ENCODE measurements around the gene NUP50.
A peak's percentile ranks its signal among the peaks of the same experiment; 100 is the strongest.

NUP50 gene

GRCh38 chr22:45207981-45208664, 44.4 kb downstream of the NUP50 start:
- no peak overlapping the region for H3K27ac ChIP-seq (ENCODE audit: low read length)
- H3K79me2 ChIP-seq (ENCODE audit: low read length) = no peaks in the 10 kb centered on the region
- no peak overlapping the region for H3K4me3 ChIP-seq (ENCODE audit: low read length)
- peaks cover 4% of the 10 kb centered on the region; the same call in 1 of the 2 replicates for H3K4me1 ChIP-seq (ENCODE audit: low read length)
- H3K4me2 ChIP-seq (ENCODE audit: low read length) = no peak overlapping the region
- no peak overlapping the region for H2AFZ ChIP-seq (ENCODE audit: low read depth, low read length)
- TF ChIP-seq CTCF (IDR thresholded peaks at IDR 0.05; ENCODE audit: low read depth, low read length) (no peak), EZH2phosphoT487 (IDR thresholded peaks at IDR 0.05; ENCODE audit: low read depth) (no peak)
- H3K27me3 ChIP-seq (ENCODE audit: low read depth, low read length) = no peaks in the 10 kb centered on the region
- no peaks in the 10 kb centered on the region for H3K36me3 ChIP-seq (replicated peaks; ENCODE audit: low read depth, low read length)
- 0 out of 2 replicates have a peak, but pooled peaks cover 6% of the 10 kb centered on the region for H4K20me1 ChIP-seq (ENCODE audit: insufficient read depth, low read length)
- no peak overlapping the region for H3K9ac ChIP-seq (ENCODE audit: low read length)
- H3K9me3 ChIP-seq (ENCODE audit: insufficient read depth, low read length) = no peaks in the 10 kb centered on the region

GRCh38 chr22:45208696-45208992, 44.9 kb downstream of the NUP50 start:
- H3K4me2 ChIP-seq (ENCODE audit: low read length) = no peak overlapping the region
- no peaks in the 10 kb centered on the region for H3K79me2 ChIP-seq (ENCODE audit: low read length)
- H3K9ac ChIP-seq (ENCODE audit: low read length) = no peak overlapping the region
- H3K27ac ChIP-seq (ENCODE audit: low read length) = no peak overlapping the region
- peaks cover 9% of the 10 kb centered on the region for H3K4me1 ChIP-seq (ENCODE audit: low read length)
- TF ChIP-seq CTCF (IDR thresholded peaks at IDR 0.05; ENCODE audit: low read depth, low read length) (no peak), EZH2phosphoT487 (IDR thresholded peaks at IDR 0.05; ENCODE audit: low read depth) (no peak)
- H2AFZ ChIP-seq (ENCODE audit: low read depth, low read length) = no peak overlapping the region
- H3K9me3 ChIP-seq (ENCODE audit: insufficient read depth, low read length) = no peaks in the 10 kb centered on the region
- H3K36me3 ChIP-seq (replicated peaks; ENCODE audit: low read depth, low read length) = no peaks in the 10 kb centered on the region
- H3K27me3 ChIP-seq (ENCODE audit: low read depth, low read length) = no peaks in the 10 kb centered on the region
- no peak overlapping the region for H3K4me3 ChIP-seq (ENCODE audit: low read length)
- H4K20me1 ChIP-seq (ENCODE audit: insufficient read depth, low read length) = 0 out of 2 replicates have a peak, but pooled peaks cover 9% of the 10 kb centered on the region

GRCh38 chr22:45208993-45209838, 45.5 kb downstream of the NUP50 start:
- Histone ChIP-seq H3K79me2 (ENCODE audit: low read length) (no peaks in the 10 kb centered on the region), H2AFZ (ENCODE audit: low read depth, low read length) (no peak overlapping the region), H3K36me3 (replicated peaks; ENCODE audit: low read depth, low read length) (no peaks in the 10 kb centered on the region), H3K27ac (ENCODE audit: low read length) (no peak overlapping the region), H4K20me1 (ENCODE audit: insufficient read depth, low read length) (0 out of 2 replicates have a peak, but pooled peaks cover 10% of the 10 kb centered on the region), H3K4me1 (ENCODE audit: low read length) (peaks cover 10% of the 10 kb centered on the region), H3K9me3 (ENCODE audit: insufficient read depth, low read length) (no peaks in the 10 kb centered on the region), H3K9ac (ENCODE audit: low read length) (no peak overlapping the region), H3K27me3 (ENCODE audit: low read depth, low read length) (no peaks in the 10 kb centered on the region), H3K4me2 (ENCODE audit: low read length) (no peak overlapping the region), H3K4me3 (ENCODE audit: low read length) (no peak overlapping the region)
- TF ChIP-seq EZH2phosphoT487 (IDR thresholded peaks at IDR 0.05; ENCODE audit: low read depth) (no peak), CTCF (IDR thresholded peaks at IDR 0.05; ENCODE audit: low read depth, low read length) (peak; percentile 67)

GRCh38 chr22:45210174-45210573, 46.4 kb downstream of the NUP50 start:
- peaks cover 10% of the 10 kb centered on the region for H3K4me1 ChIP-seq (ENCODE audit: low read length)
- no peak overlapping the region for H2AFZ ChIP-seq (ENCODE audit: low read depth, low read length)
- 0 out of 2 replicates have a peak, but pooled peaks cover 13% of the 10 kb centered on the region for H4K20me1 ChIP-seq (ENCODE audit: insufficient read depth, low read length)
- no peaks in the 10 kb centered on the region for H3K36me3 ChIP-seq (replicated peaks; ENCODE audit: low read depth, low read length)
- no peaks in the 10 kb centered on the region for H3K79me2 ChIP-seq (ENCODE audit: low read length)
- H3K9ac ChIP-seq (ENCODE audit: low read length) = no peak overlapping the region
- H3K9me3 ChIP-seq (ENCODE audit: insufficient read depth, low read length) = no peaks in the 10 kb centered on the region
- H3K4me3 ChIP-seq (ENCODE audit: low read length) = no peak overlapping the region
- H3K4me2 ChIP-seq (ENCODE audit: low read length) = no peak overlapping the region
- TF ChIP-seq EZH2phosphoT487 (IDR thresholded peaks at IDR 0.05; ENCODE audit: low read depth) (no peak), CTCF (IDR thresholded peaks at IDR 0.05; ENCODE audit: low read depth, low read length) (no peak)
- no peak overlapping the region for H3K27ac ChIP-seq (ENCODE audit: low read length)
- H3K27me3 ChIP-seq (ENCODE audit: low read depth, low read length) = no peaks in the 10 kb centered on the region
